Stimulated activated CD4-positive, alpha-beta T cell treated with anti-CD3 and anti-CD28 coated beads, Interleukin-1b, Interleukin-23, amount 100 ng/mL, for 1 hour (primary cell): ENCODE results near the gene RABGAP1L.
"Not testable (repeated sequence)": the region's sequence is repeated elsewhere in the genome, so short reads cannot be mapped to it uniquely, and the experiment has no call there.

Experiments
- DNase-seq, 2 donors: peaks; one replicate each; pipeline ENCODE4 v3.0.0-alpha.2; 2020; ENCODE audit warnings: low read depth in 2 of 2

The RABGAP1L gene

DNA sequence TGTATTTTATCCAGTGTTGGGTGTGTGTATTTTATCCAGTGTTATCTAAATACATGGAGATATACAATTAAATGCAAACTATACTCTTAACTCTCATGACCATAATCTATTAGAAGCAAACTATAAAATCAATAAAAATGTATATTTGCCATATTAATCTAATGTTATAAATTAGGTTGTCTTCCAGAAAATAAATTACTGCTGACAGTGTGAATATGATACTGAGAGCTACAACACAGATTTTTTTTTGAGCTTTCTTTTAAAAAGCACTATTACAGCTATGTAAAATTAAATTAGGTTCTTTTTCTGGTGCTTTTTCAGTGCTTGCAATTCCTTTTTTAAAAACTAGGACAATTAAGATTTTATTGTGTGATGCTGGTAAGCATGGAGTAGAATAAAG, 269.4 kb downstream of the RABGAP1L start:
- no peak for DNase-seq

DNA sequence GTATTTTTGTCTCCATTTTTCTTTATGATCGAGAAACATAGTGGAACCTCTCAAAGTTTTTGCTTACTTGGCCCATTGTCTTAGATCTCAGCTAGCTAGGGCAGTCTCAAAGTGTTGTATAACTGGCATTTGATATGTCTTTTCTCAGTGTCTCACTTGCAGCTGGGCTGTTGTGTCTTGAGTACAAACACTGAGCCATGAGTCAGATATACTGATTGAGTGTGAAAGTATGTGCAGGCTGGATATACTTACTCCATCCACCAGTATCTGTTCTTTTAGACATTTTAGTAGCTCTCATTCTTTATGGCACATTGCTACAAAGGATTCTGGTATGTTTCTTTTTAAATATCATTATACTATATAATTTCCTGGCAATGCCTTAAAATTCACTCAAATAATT, 274.1 kb downstream of the RABGAP1L start:
- no peak for DNase-seq

DNA sequence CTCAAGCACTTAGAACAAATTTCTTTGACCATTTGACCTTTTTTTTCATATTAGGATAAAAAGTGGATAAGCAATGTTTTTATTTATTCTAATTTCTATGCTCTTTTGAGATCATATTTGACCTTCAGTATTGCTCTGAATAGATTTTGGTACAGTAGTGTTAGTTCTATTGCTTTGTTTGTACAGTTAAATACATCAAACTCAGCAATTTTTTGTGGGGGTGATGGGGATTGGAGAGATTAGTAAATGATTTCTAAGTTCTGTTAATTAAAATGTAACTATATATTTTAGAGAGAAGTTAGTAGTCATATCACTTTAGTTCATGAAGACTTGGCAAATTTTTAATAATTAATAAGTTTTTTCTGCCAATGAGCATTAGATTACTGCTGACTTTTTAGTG, 286.0 kb downstream of the RABGAP1L start:
- no peak for DNase-seq

- DNase-seq, result no peak
These were observed 286.5 kb downstream of the RABGAP1L start for GRCh38 chr1:174445817-174446216.

GRCh38 chr1:174447866-174448530, 288.7 kb downstream of the RABGAP1L start, which contains the start of gene GPR52:
Gene GPR52 (plus strand): TSS chr1:174447964. CDS start chr1:174448112, 148 bp downstream.
- no peak for DNase-seq

DNA sequence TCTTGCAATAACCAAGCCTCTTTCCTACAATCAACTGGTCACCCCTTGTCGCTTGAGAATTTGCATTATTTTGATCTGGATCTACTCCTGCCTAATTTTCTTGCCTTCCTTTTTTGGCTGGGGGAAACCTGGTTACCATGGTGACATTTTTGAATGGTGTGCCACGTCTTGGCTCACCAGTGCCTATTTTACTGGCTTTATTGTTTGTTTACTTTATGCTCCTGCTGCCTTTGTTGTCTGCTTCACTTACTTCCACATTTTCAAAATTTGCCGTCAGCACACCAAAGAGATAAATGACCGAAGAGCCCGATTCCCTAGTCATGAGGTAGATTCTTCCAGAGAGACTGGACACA, 289.2 kb downstream of the RABGAP1L start:
- no peak for DNase-seq

- DNase-seq, result no peak
These were observed 289.7 kb downstream of the RABGAP1L start for GRCh38 chr1:174448974-174449373.

DNA sequence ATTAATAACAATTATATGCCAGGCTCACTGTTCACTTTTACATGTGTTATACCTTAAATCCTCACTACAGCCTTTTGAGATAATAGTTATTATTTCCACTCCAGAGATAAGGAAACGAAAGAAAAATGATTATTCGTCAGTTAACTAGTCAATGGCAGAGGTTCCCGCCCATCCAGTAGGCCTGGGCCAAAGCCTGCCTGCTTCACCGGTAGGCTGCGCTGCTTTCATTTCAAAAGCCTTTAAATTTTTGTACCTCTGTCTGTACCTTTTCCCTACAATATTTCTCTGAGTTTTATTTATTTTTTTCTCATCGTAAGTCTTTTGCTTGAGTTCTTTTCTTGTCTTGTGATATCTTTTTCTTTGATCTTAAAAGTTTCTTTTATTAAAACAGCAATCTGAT, 292.1 kb downstream of the RABGAP1L start:
- DNase-seq, result no peak

- DNase-seq, result no peak
These were observed 306.5 kb downstream of the RABGAP1L start for GRCh38 chr1:174465855-174466254.

DNA sequence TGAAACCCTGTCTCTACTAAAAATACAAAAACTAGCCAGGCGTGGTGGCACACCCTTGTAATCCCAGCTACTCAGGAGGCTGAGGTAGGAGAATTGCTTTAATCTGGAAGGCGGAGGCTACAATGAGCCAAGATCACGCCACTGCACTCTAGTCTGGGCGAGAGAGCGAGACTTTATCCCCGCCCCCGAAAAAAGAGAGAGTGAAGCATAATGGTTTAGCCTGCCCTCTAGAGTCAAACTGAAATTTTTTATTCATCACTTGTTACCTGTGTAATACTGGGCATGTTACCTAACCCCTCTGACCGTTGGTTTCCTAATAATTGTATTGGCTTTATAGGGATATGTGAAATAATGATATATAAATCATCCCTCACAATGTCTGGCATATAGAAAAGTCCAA, 307.3 kb downstream of the RABGAP1L start:
- DNase-seq, result no peak

DNA sequence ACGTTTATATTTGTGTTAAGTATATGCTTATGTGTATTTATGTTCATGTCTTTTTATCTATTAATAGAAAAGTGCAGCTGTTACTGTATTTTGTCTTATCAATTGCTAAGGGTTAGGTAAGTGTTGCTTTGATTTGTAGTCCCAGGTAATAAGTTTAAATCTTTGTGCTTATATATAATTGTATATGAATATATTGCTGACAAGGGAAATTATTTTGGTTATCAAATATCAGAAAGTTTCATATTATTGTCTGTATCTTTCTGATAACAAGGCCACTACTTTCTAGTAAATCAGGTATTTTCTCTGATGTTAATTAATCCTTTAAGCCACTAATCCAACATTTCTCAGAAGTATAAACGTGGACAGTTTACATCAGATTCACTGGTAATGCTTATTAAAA, 309.7 kb downstream of the RABGAP1L start:
- no peak for DNase-seq

DNA sequence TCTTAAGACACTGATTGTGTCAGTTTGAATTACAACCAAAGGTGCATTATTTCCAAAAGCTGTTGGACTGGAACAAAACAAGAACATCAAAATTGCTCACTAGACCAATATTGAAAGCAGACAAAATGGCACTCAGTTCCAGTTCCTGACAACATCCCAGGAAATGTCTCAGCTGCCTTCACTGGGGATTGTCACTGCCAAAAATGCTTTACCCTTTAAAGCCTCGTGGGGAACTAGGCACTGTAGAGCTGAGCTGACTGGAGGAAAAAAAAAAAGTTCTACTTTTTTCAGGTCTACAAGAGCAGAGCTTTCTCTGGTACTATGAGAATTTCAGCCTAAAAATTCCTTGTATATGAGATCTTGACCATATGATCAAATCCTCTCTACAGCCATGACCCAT, 310.4 kb downstream of the RABGAP1L start:
- no peak for DNase-seq

GRCh38 chr1:174479281-174479680, 320.0 kb downstream of the RABGAP1L start:
- no peak for DNase-seq

GRCh38 chr1:174480324-174480723, 321.0 kb downstream of the RABGAP1L start:
- DNase-seq, result no peak

DNA sequence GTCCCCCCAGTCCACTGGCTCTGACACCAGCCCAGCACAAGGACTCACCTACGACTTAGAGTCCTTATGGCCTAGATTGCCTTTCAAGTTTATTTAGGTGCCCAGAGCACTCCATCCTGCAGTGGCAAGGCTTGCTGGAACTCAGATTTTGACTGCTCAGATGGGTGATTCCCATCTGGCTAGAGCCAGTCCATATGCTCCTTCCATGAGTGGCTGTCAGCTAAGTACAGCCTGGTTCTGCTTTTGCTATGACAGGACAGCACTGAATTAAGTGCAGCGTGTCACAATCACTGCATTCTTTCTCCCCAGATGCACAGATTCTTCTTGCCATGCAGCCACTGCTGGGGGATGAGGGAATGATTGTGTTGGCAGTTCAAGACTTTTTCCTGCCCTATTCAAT, 332.3 kb downstream of the RABGAP1L start:
- no peak for DNase-seq

DNA sequence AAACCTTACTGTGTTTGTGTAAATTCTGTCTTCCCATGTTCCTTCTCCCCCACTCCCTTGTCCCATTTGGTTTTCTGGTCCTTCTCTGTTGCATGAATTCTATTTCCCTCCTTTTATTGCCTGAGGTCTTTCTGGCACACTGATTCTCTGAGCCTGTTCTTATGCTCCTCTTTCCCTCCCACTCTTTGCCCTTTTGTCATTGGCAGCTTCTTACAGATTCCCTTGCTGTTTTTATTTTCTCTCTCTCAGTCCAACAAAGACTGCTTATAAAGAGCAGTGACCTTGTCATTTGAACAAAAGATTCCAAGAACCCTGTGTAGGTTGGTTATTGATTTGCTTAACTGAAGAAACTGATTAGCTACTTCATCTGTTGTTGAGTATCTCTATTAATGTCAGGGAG, 338.2 kb downstream of the RABGAP1L start:
- DNase-seq, result no peak

GRCh38 chr1:174516755-174517154, 357.4 kb downstream of the RABGAP1L start:
- not testable (repeated sequence) for DNase-seq

GRCh38 chr1:174519844-174520243, 360.5 kb downstream of the RABGAP1L start:
- no peak for DNase-seq

GRCh38 chr1:174531751-174532150, 372.4 kb downstream of the RABGAP1L start:
- no peak for DNase-seq

GRCh38 chr1:174534789-174535188, 375.5 kb downstream of the RABGAP1L start:
- DNase-seq, result no peak

GRCh38 chr1:174535207-174535606, 375.9 kb downstream of the RABGAP1L start:
- DNase-seq, result no peak

DNA sequence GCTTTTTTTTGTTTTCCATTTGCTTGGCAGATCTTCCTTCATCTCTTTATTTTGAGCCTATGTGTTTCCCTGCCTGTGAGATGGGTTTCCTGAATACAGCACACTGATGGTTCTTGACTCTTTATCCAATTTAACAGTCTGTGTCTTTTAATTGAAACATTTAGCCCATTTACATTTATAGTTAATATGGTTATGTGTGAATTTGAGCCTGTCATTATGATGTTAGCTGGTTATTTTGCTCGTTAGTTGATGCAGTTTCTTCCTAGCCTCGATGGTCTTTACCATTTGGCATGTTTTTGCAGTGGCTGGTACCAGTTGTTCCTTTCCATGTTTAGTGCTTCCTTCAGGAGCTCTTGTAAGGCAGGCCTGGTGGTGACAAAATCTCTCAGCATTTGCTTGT, 384.1 kb downstream of the RABGAP1L start:
- not testable (repeated sequence) for DNase-seq

DNA sequence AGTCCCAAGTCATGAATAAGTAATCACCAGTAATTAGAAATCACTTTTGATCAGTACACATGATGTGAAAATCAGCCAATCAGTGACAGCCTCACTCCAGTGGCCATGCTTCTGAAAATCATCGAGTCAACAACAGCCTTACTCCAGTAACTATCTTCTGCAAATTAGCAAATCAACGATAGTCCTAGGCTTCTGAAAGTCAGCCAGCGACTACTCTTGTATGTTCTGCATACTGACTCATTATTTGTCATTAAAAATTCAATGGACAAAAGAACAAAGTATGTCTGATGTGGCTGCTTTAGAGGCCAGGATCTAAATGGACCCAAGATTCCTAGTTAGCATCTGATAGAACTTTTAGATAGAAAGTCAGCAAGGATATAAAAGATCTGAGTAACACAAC, 391.0 kb downstream of the RABGAP1L start:
- no peak for DNase-seq

GRCh38 chr1:174556392-174556791, 397.1 kb downstream of the RABGAP1L start:
- DNase-seq, result no peak
